H9 (cell line): Measurements from ENCODE around the gene TLCD3A. TPM values are rescaled to one million over a fixed set of nuclear protein-coding genes. Genes with fewer than 3 reads are reported as not detected.

Experiments used
- DNase-seq: peaks from one replicate; pipeline ENCODE4 v3.0.0-alpha.2; 2017
- H2AFZ ChIP-seq: one replicate; pipeline ENCODE4 v1.6.1; 2013; ENCODE audit warnings: mild to moderate bottlenecking, low read length, control low read depth, moderate library complexity
- H2AK5ac ChIP-seq: 2 replicates; pipeline ENCODE4 v1.6.1; 2013; ENCODE audit warnings: low read length, control low read depth, mixed read lengths; ENCODE audit not compliant: insufficient read length
- H2BK120ac ChIP-seq: one replicate; pipeline ENCODE4 v1.6.1; 2013; ENCODE audit warnings: low read depth, mild to moderate bottlenecking, low read length, control low read depth, inconsistent platforms; ENCODE audit not compliant: poor library complexity, severe bottlenecking
- H2BK12ac ChIP-seq: 2 replicates; pipeline ENCODE4 v1.6.1; 2013; ENCODE audit warnings: low read length, control low read depth, mixed read lengths, low read depth; ENCODE audit not compliant: insufficient read length
- H2BK15ac ChIP-seq: 2 replicates; pipeline ENCODE4 v1.6.1; 2013; ENCODE audit warnings: low read depth, low read length, control low read depth
- H2BK20ac ChIP-seq: one replicate; pipeline ENCODE4 v1.6.1; 2013; ENCODE audit warnings: low read depth, mild to moderate bottlenecking, low read length, control low read depth, inconsistent platforms; ENCODE audit not compliant: poor library complexity, severe bottlenecking
- H2BK5ac ChIP-seq: 2 replicates; pipeline ENCODE4 v1.6.1; 2013; ENCODE audit warnings: low read length, control low read depth, mixed read lengths; ENCODE audit not compliant: insufficient read length
- H3K14ac ChIP-seq: 2 replicates; pipeline ENCODE4 v1.6.1; 2013; ENCODE audit warnings: low read length, control low read depth; ENCODE audit not compliant: insufficient read depth
- H3K18ac ChIP-seq: 2 replicates; pipeline ENCODE4 v1.6.1; 2013; ENCODE audit warnings: low read depth, mild to moderate bottlenecking, mixed read lengths, low read length, control low read depth; ENCODE audit not compliant: insufficient read length
- H3K23ac ChIP-seq: 2 replicates; pipeline ENCODE4 v1.6.1; 2013; ENCODE audit warnings: low read length, control low read depth, mixed read lengths, low read depth; ENCODE audit not compliant: insufficient read length
- H3K23me2 ChIP-seq: 2 replicates; pipeline ENCODE4 v1.6.1; 2013; ENCODE audit warnings: low read depth, mild to moderate bottlenecking, mixed read lengths, low read length, control low read depth; ENCODE audit not compliant: insufficient read length, poor library complexity, severe bottlenecking
- H3K27ac ChIP-seq: 2 replicates; pipeline ENCODE4 v1.5.1; 2013; ENCODE audit warnings: low read length, control low read depth, mixed read lengths, low read depth; ENCODE audit not compliant: insufficient read length
- H3K27me3 ChIP-seq: 2 replicates; pipeline ENCODE4 v1.6.1; 2013; ENCODE audit warnings: low read length, control low read depth, inconsistent platforms; ENCODE audit not compliant: insufficient read depth
- H3K4ac ChIP-seq: 2 replicates; pipeline ENCODE4 v1.6.1; 2013; ENCODE audit warnings: low read depth, mild to moderate bottlenecking, control low read depth, inconsistent platforms, low read length, moderate library complexity
- H3K4me1 ChIP-seq: 2 replicates; pipeline ENCODE4 v1.6.1; 2013; ENCODE audit warnings: low read length, control low read depth, inconsistent platforms; ENCODE audit not compliant: insufficient read depth
- H3K4me2 ChIP-seq: 2 replicates; pipeline ENCODE4 v1.6.1; 2013; ENCODE audit warnings: low read length, control low read depth, mixed read lengths; ENCODE audit not compliant: insufficient read length, insufficient read depth
- H3K56ac ChIP-seq: 2 replicates; pipeline ENCODE4 v1.6.1; 2013; ENCODE audit warnings: low read depth, mild to moderate bottlenecking, mixed read lengths, low read length, control low read depth; ENCODE audit not compliant: insufficient read length
- H3K79me1 ChIP-seq: 2 replicates; pipeline ENCODE4 v1.6.1; 2013; ENCODE audit warnings: low read depth, mild to moderate bottlenecking, moderate library complexity, low read length, control low read depth, inconsistent platforms; ENCODE audit not compliant: insufficient read depth, poor library complexity, severe bottlenecking
- H3K79me2 ChIP-seq: 2 replicates; pipeline ENCODE4 v1.6.1; 2013; ENCODE audit warnings: low read length, control low read depth, inconsistent platforms; ENCODE audit not compliant: insufficient read depth
- H3K9ac ChIP-seq: 2 replicates; pipeline ENCODE4 v1.6.1; 2013; ENCODE audit warnings: low read length, control low read depth, mixed read lengths; ENCODE audit not compliant: insufficient read length; ENCODE audit errors: extremely low read depth
- H3K9me3 ChIP-seq: one replicate; pipeline ENCODE4 v1.6.1; 2013; ENCODE audit warnings: low read depth, low read length, inconsistent platforms; ENCODE audit not compliant: control insufficient read depth
- H3T11ph ChIP-seq: one replicate; pipeline ENCODE4 v1.6.1; 2013; ENCODE audit warnings: mild to moderate bottlenecking, low read length, control low read depth, inconsistent platforms
- H4K20me1 ChIP-seq: one replicate; pipeline ENCODE4 v1.6.1; 2013; ENCODE audit not compliant: control insufficient read depth, insufficient read length, insufficient read depth
- H4K5ac ChIP-seq: 2 replicates; pipeline ENCODE4 v1.6.1; 2013; ENCODE audit warnings: low read depth, mild to moderate bottlenecking, mixed read lengths, low read length, control low read depth; ENCODE audit not compliant: insufficient read length
- H4K8ac ChIP-seq: replicated peaks from 2 replicates; pipeline ENCODE4 v1.6.1; 2013; ENCODE audit warnings: low read length, control low read depth, mixed read lengths, low read depth; ENCODE audit not compliant: insufficient read length
- H4K91ac ChIP-seq: 2 replicates; pipeline ENCODE4 v1.6.1; 2013; ENCODE audit warnings: low read depth, mild to moderate bottlenecking, moderate library complexity, mixed read lengths, low read length, control low read depth; ENCODE audit not compliant: insufficient read length
- H3K27ac Mint-ChIP-seq, 3 experiments: 2 replicates in 2 of 3; 3 replicates in 1 of 3; pipeline ENCODE4 v1.8.0; 2020 to 2021; ENCODE audit warnings: mixed read lengths in 3 of 3, mild to moderate bottlenecking in 1 of 3, moderate library complexity in 1 of 3
- H3K27me3 Mint-ChIP-seq: 2 replicates; pipeline ENCODE4 v1.8.0; 2021; ENCODE audit warnings: low read depth, mild to moderate bottlenecking, moderate library complexity, mixed read lengths
- H3K36me3 Mint-ChIP-seq, 3 experiments: 2 replicates in 2 of 3; 3 replicates in 1 of 3; pipeline ENCODE4 v1.8.0; 2020 to 2021; ENCODE audit warnings: low read depth in 3 of 3, mixed read lengths in 3 of 3; ENCODE audit not compliant: insufficient read depth in 1 of 3
- H3K4me1 Mint-ChIP-seq, 2 experiments: 2 replicates each; pipeline ENCODE4 v1.8.0; 2020; ENCODE audit warnings: mixed read lengths in 2 of 2
- H3K4me3 Mint-ChIP-seq, 2 experiments: 2 replicates in 1 of 2; 3 replicates in 1 of 2; pipeline ENCODE4 v1.8.0; 2020 to 2021; ENCODE audit warnings: mild to moderate bottlenecking in 2 of 2, mixed read lengths in 2 of 2, moderate library complexity in 1 of 2
- H3K9me3 Mint-ChIP-seq, 2 experiments: 2 replicates in 1 of 2; 3 replicates in 1 of 2; pipeline ENCODE4 v1.8.0; 2020; ENCODE audit warnings: mild to moderate bottlenecking in 2 of 2, mixed read lengths in 2 of 2, moderate library complexity in 1 of 2
- WGBS: extraction: QIAGEN DNeasy Blood & Tissue Kit; methylation state at CpG from one replicate; pipeline ENCODE4 v1.1.7; 2013; ENCODE audit warnings: missing lambda C conversion rate, low lambda C conversion rate, mixed read lengths; ENCODE audit not compliant: insufficient read length; ENCODE audit errors: extremely low coverage; 5-methylcytosine and 5-hydroxymethylcytosine counted together
- total RNA-seq: library from RNA; stranded (reverse); gene quantifications from 2 replicates; pipeline ENCODE4 v1.2.1, GENCODE V29; 2021
- TF ChIP-seq, protein P1 (sequence below): fragments of 200-600 bp; sonication (generic); conservative IDR thresholded peaks from 3 replicates; pipeline ENCODE4 v1.8.0; 2021; ENCODE audit warnings: antibody characterized with exemption, mild to moderate bottlenecking

The TLCD3A gene
- total RNA-seq, 1 experiment from 2014 or later: 29.6 TPM

DNA sequence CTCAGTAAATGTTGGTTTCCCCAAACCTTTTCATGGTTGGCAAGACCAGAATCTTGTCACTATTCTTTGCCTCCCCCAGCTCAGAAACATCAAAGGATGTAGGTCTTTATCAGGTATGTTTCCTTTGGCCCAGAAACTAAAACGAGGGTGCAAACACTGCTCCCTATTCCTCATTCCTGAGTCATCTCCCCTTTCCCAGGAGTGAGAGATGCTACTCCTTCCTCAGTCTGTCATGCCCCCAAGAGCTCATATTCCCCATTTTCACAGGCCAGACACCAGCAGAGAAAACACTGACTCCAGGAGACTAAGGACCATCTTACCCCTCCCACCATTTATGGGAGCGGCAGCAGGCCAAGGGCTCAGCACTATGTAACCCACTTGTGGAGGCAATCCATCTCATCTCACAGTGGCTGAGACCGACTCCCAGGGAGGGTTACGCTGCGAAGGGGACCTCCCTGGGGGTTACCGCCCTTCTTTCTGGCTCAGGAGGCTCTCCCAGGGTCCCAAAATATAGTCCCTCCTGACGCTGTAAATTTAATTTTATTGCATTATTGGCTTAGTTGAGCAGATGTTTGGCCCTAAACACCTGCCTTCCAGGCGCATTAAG is 18.1 kb downstream of the TLCD3A start:
- H3K56ac ChIP-seq: no peak overlapping the region
- H3T11ph ChIP-seq: no peak overlapping the region
- no peak overlapping the region for H2BK20ac ChIP-seq
- Mint-ChIP-seq H3K4me3 (peak overlapping the region; percentile 96), H3K9me3 (peaks cover 15 to 24% of the 10 kb centered on the region in 2 experiments), H3K4me1 (peaks cover 21 to 27% of the 10 kb centered on the region in 2 experiments), H3K36me3 (peaks cover 50 to 56% (median 52%) of the 10 kb centered on the region in 3 experiments), H3K27me3 (no peaks in the 10 kb centered on the region), H3K27ac (peak overlapping the region in 1 of 3 experiments; percentile 56; a peak in 1 of 7 replicates)
- no peaks in the 10 kb centered on the region for H3K27me3 ChIP-seq
- no peak overlapping the region for H2BK5ac ChIP-seq
- no peak overlapping the region for H3K4ac ChIP-seq
- no peak overlapping the region for H2BK12ac ChIP-seq
- H3K79me1 ChIP-seq: peaks cover 3% of the 10 kb centered on the region
- peaks cover 9% of the 10 kb centered on the region; the same call in 1 of the 2 replicates for H3K79me2 ChIP-seq
- H3K9ac ChIP-seq: peak overlapping the region; percentile 45
- no peak overlapping the region for H3K23ac ChIP-seq
- TF ChIP-seq, protein P1, sequence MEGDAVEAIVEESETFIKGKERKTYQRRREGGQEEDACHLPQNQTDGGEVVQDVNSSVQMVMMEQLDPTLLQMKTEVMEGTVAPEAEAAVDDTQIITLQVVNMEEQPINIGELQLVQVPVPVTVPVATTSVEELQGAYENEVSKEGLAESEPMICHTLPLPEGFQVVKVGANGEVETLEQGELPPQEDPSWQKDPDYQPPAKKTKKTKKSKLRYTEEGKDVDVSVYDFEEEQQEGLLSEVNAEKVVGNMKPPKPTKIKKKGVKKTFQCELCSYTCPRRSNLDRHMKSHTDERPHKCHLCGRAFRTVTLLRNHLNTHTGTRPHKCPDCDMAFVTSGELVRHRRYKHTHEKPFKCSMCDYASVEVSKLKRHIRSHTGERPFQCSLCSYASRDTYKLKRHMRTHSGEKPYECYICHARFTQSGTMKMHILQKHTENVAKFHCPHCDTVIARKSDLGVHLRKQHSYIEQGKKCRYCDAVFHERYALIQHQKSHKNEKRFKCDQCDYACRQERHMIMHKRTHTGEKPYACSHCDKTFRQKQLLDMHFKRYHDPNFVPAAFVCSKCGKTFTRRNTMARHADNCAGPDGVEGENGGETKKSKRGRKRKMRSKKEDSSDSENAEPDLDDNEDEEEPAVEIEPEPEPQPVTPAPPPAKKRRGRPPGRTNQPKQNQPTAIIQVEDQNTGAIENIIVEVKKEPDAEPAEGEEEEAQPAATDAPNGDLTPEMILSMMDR: no peak
- H2AFZ ChIP-seq: no peak overlapping the region
- DNase-seq: no peak
- H2BK15ac ChIP-seq: no peak overlapping the region
- no peak overlapping the region for H4K91ac ChIP-seq
- WGBS: no CpG with 5 or more reads among the region's 8 CpGs
- no peak overlapping the region for H3K14ac ChIP-seq
- peak overlapping the region; percentile 59 for H3K4me2 ChIP-seq
- H3K18ac ChIP-seq: no peak overlapping the region
- H4K5ac ChIP-seq: no peak overlapping the region
- H4K20me1 ChIP-seq: peaks cover 3% of the 10 kb centered on the region
- peaks cover 7% of the 10 kb centered on the region for H3K23me2 ChIP-seq
- no peak overlapping the region for H2AK5ac ChIP-seq
- H3K9me3 ChIP-seq: no peaks in the 10 kb centered on the region
- no peaks in the 10 kb centered on the region for H3K4me1 ChIP-seq
- no peak overlapping the region for H2BK120ac ChIP-seq
- no peak overlapping the region for H3K27ac ChIP-seq
- no peak overlapping the region for H4K8ac ChIP-seq
